HepG2 (cell line): ENCODE data around the gene ARHGEF16. TPM values are rescaled to one million over a fixed set of nuclear protein-coding genes. Genes with fewer than 3 reads are reported as not detected.

Experiments used
- ARID2 ChIP-seq: sonication (generic); formaldehyde crosslinking; IDR thresholded peaks from 2 replicates; pipeline ENCODE4 v1.8.1; 2022; ENCODE audit warnings: mild to moderate bottlenecking, missing genetic modification reagents, borderline replicate concordance
- ARID4A ChIP-seq: sonication (generic); formaldehyde crosslinking; IDR thresholded peaks from 2 replicates; pipeline ENCODE4 v1.5.0; 2020; ENCODE audit warnings: mild to moderate bottlenecking, missing genetic modification reagents, borderline replicate concordance
- ATF7 ChIP-seq, 2 experiments: fragments of 450-650 bp in 1 of 2; sonication (generic) in 1 of 2; formaldehyde crosslinking in 1 of 2; IDR thresholded peaks; 2 replicates each; pipeline versions ENCODE4 v1.4.0 to v1.6.1; 2016 to 2020; ENCODE audit warnings: antibody characterized with exemption in 1 of 2, mild to moderate bottlenecking in 1 of 2, missing genetic modification reagents in 1 of 2
- BCL6 ChIP-seq: IDR thresholded peaks from 2 replicates; pipeline ENCODE4 v1.6.1; 2016; ENCODE audit warnings: missing genetic modification reagents, missing compliant biosample characterization
- DDIT3 ChIP-seq: sonication (generic); formaldehyde crosslinking; IDR thresholded peaks from 2 replicates; pipeline ENCODE4 v1.4.0; 2020; ENCODE audit warnings: mild to moderate bottlenecking, missing genetic modification reagents
- HNRNPLL ChIP-seq: fragments of 200-400 bp; formaldehyde crosslinking; IDR thresholded peaks from 2 replicates; pipeline ENCODE4 v1.6.1; 2017; ENCODE audit warnings: mild to moderate bottlenecking, low read depth, low read length; ENCODE audit not compliant: poor library complexity, severe bottlenecking
- PAX8 ChIP-seq: sonication (generic); formaldehyde crosslinking; IDR thresholded peaks from 2 replicates; pipeline ENCODE4 v1.8.0; 2022; ENCODE audit warnings: mild to moderate bottlenecking, missing genetic modification reagents, borderline replicate concordance
- PLRG1 ChIP-seq: fragments of 450-650 bp; conservative IDR thresholded peaks from 2 replicates; pipeline ENCODE4 v1.6.1; 2016
- PRDM15 ChIP-seq: sonication (generic); formaldehyde crosslinking; IDR thresholded peaks from 2 replicates; pipeline ENCODE4 v1.4.0; 2020; ENCODE audit warnings: missing genetic modification reagents
- PREB ChIP-seq: sonication (generic); formaldehyde crosslinking; IDR thresholded peaks from 2 replicates; pipeline ENCODE4 v1.4.0; 2020; ENCODE audit warnings: missing genetic modification reagents
- RFX1 ChIP-seq: fragments of 450-650 bp; IDR thresholded peaks from 2 replicates; pipeline ENCODE4 v1.6.1; 2017
- SMAD1 ChIP-seq: sonication (generic); formaldehyde crosslinking; IDR thresholded peaks from 2 replicates; pipeline ENCODE4 v1.4.0; 2020; ENCODE audit warnings: missing genetic modification reagents, low read depth, mild to moderate bottlenecking, borderline replicate concordance
- SRSF1 ChIP-seq: fragments of 200-400 bp; formaldehyde crosslinking; optimal IDR thresholded peaks from 2 replicates; pipeline ENCODE3; 2017; ENCODE audit warnings: mild to moderate bottlenecking, low read depth, low read length, moderate library complexity
- SRY ChIP-seq: sonication (generic); formaldehyde crosslinking; IDR thresholded peaks from 2 replicates; pipeline ENCODE4 v1.8.0; 2022; ENCODE audit warnings: mild to moderate bottlenecking, missing genetic modification reagents
- TMF1 ChIP-seq: sonication (generic); formaldehyde crosslinking; IDR thresholded peaks from 2 replicates; pipeline ENCODE4 v1.8.1; 2022; ENCODE audit warnings: low read depth, missing genetic modification reagents
- ZBTB39 ChIP-seq: sonication (generic); formaldehyde crosslinking; IDR thresholded peaks from 2 replicates; pipeline ENCODE4 v1.5.0; 2020; ENCODE audit warnings: missing genetic modification reagents
- ZNF230 ChIP-seq: sonication (generic); formaldehyde crosslinking; IDR thresholded peaks from 2 replicates; pipeline ENCODE4 v1.4.0; 2020; ENCODE audit warnings: mild to moderate bottlenecking, missing genetic modification reagents
- ZNF614 ChIP-seq: IDR thresholded peaks from 2 replicates; pipeline ENCODE4 v1.6.1; 2018; ENCODE audit warnings: missing biosample characterization, missing genetic modification reagents, inconsistent platforms, borderline replicate concordance
- ZNF678 ChIP-seq: sonication (generic); formaldehyde crosslinking; IDR thresholded peaks from 2 replicates; pipeline ENCODE4 v1.4.0; 2020; ENCODE audit warnings: mild to moderate bottlenecking, missing genetic modification reagents
- ZSCAN29 ChIP-seq: sonication (generic); formaldehyde crosslinking; conservative IDR thresholded peaks from 2 replicates; pipeline ENCODE4 v1.4.0; 2020; ENCODE audit warnings: mild to moderate bottlenecking, missing genetic modification reagents
- polyA plus RNA-seq, 8 experiments: library from polyadenylated mRNA; depleted of rRNA in 3 of 8; stranded (reverse) in 7 of 8; unstranded in 1 of 8; fragments of >200 nt; fragmentation: Illumina TruSeq in 4 of 8; extraction: Trizol in 4 of 8; gene quantifications; 2 replicates each; pipeline versions ENCODE4 v1.2.1 to v1.2.3, GENCODE V29; 2011 to 2016; ENCODE audit warnings: low read depth in 4 of 8, missing spikeins in 1 of 8, mixed read lengths in 1 of 8; ENCODE audit not compliant: insufficient read depth in 1 of 8
- total RNA-seq, 5 experiments: library from RNA; depleted of rRNA; stranded (reverse); fragments of >200 nt; fragmentation: Illumina TruSeq; extraction: Trizol; gene quantifications; 2 replicates each; pipeline ENCODE4 v1.2.3, GENCODE V29; 2016; ENCODE audit warnings: low read depth in 1 of 5

ARHGEF16 gene
- total and polyA plus RNA-seq, 2 of the 13 experiments (the other 11 are each of a cell fraction or from before 2014, with no cell fraction given) = 20.3 to 39.9 TPM

GRCh38 chr1:3480369-3480719, 25.9 kb downstream of the ARHGEF16 start (continued):
- no peak for TF ChIP-seq ZNF230 (CRISPR knock-in tag)
- TF ChIP-seq PRDM15 = no peak
- no peak for TF ChIP-seq ARID4A (CRISPR knock-in tag)
- no peak for TF ChIP-seq ZNF614
- no peak for TF ChIP-seq ARID2 (CRISPR knock-in tag)
- TF ChIP-seq DDIT3 (CRISPR knock-in tag) = no peak
- TF ChIP-seq ATF7 (IDR thresholded peaks at IDR 0.05) = no peak
- TF ChIP-seq ATF7 (CRISPR knock-in tag; IDR thresholded peaks at IDR 0.05) = no peak
- no peak for TF ChIP-seq SRSF1
- no peak for TF ChIP-seq TMF1 (CRISPR knock-in tag)
- no peak for TF ChIP-seq ZBTB39
- no peak for TF ChIP-seq BCL6 (CRISPR knock-in tag)
- TF ChIP-seq ZNF678 (CRISPR knock-in tag) = no peak
- TF ChIP-seq HNRNPLL = peak; percentile 64
- TF ChIP-seq SMAD1 (CRISPR knock-in tag) = peak; percentile 39; the same call in 1 of the 2 replicates
- no peak for TF ChIP-seq PREB (CRISPR knock-in tag)
- TF ChIP-seq ZSCAN29 (CRISPR knock-in tag) = no peak
- TF ChIP-seq PAX8 = no peak
- no peak for TF ChIP-seq SRY (CRISPR knock-in tag)
- TF ChIP-seq RFX1 = no peak
- no peak for TF ChIP-seq PLRG1
